ENCODE data around the gene ALDH4A1.

- TF ChIP-seq, protein P1, sequence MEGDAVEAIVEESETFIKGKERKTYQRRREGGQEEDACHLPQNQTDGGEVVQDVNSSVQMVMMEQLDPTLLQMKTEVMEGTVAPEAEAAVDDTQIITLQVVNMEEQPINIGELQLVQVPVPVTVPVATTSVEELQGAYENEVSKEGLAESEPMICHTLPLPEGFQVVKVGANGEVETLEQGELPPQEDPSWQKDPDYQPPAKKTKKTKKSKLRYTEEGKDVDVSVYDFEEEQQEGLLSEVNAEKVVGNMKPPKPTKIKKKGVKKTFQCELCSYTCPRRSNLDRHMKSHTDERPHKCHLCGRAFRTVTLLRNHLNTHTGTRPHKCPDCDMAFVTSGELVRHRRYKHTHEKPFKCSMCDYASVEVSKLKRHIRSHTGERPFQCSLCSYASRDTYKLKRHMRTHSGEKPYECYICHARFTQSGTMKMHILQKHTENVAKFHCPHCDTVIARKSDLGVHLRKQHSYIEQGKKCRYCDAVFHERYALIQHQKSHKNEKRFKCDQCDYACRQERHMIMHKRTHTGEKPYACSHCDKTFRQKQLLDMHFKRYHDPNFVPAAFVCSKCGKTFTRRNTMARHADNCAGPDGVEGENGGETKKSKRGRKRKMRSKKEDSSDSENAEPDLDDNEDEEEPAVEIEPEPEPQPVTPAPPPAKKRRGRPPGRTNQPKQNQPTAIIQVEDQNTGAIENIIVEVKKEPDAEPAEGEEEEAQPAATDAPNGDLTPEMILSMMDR (IDR thresholded peaks at IDR 0.05): no peak
- TF ChIP-seq POLR2A (IDR thresholded peaks at IDR 0.05): no peak
These were observed 70.7 kb downstream of the ALDH4A1 start for GRCh38 chr1:18831656-18832055.
